Keratinocyte (primary cell): ENCODE measurements around the gene TRIM47. TPM values are rescaled to one million over a fixed set of nuclear protein-coding genes. Genes with fewer than 3 reads are reported as not detected.

ENCODE experiments used
- DNase-seq: peaks from one replicate; pipeline ENCODE4 v3.0.0-alpha.2; 2011; ENCODE audit warnings: low read depth, missing footprints, low spot score
- FAIRE-seq: peaks from 2 replicates; lab custom pipeline; 2011; peaks lifted over from hg19 to GRCh38; lab: Jason Lieb, UNC
- H2AFZ ChIP-seq: 2 replicates; pipeline ENCODE4 v1.6.0; 2012; ENCODE audit warnings: low read length, control low read depth, inconsistent platforms; ENCODE audit not compliant: control insufficient read depth
- H3K27ac ChIP-seq: 2 replicates; pipeline ENCODE4 v1.5.1; 2011; ENCODE audit warnings: low read length; ENCODE audit not compliant: control insufficient read depth, insufficient read depth
- H3K27me3 ChIP-seq: 3 replicates; pipeline ENCODE4 v1.6.0; 2011; ENCODE audit warnings: low read length; ENCODE audit not compliant: control insufficient read depth, insufficient read depth; ENCODE audit errors: extremely low read depth
- H3K36me3 ChIP-seq, 2 experiments: 2 replicates in 1 of 2; 3 replicates in 1 of 2; pipeline ENCODE4 v1.5.1; 2011; ENCODE audit warnings: low read length in 2 of 2, mild to moderate bottlenecking in 1 of 2; ENCODE audit not compliant: control insufficient read depth in 2 of 2, insufficient read depth in 2 of 2; ENCODE audit errors: extremely low read depth in 1 of 2
- H3K4me1 ChIP-seq: 3 replicates; pipeline ENCODE4 v1.5.1; 2011; ENCODE audit warnings: low read length; ENCODE audit not compliant: control insufficient read depth, insufficient read depth; ENCODE audit errors: extremely low read depth
- H3K4me2 ChIP-seq: 3 replicates; pipeline ENCODE4 v1.6.0; 2011; ENCODE audit warnings: low read depth, low read length; ENCODE audit not compliant: control insufficient read depth, insufficient read depth; ENCODE audit errors: extremely low read depth
- H3K4me3 ChIP-seq, 3 experiments: fragments of 200-600 bp in 1 of 3; sonication (generic) in 1 of 3; 2 replicates in 2 of 3; 3 replicates in 1 of 3; pipeline ENCODE4 v1.5.1; 2011 to 2016; ENCODE audit warnings: low read length in 3 of 3, mild to moderate bottlenecking in 3 of 3, control low read depth in 2 of 3, inconsistent platforms in 1 of 3, low read depth in 1 of 3, mixed read lengths in 1 of 3, mixed run types in 1 of 3, moderate library complexity in 1 of 3; ENCODE audit not compliant: control insufficient read depth in 2 of 3, insufficient read depth in 2 of 3; ENCODE audit errors: extremely low read depth in 1 of 3
- H3K79me2 ChIP-seq: 2 replicates; pipeline ENCODE4 v1.6.0; 2012; ENCODE audit warnings: low read length; ENCODE audit not compliant: control insufficient read depth, insufficient read depth
- H3K9ac ChIP-seq: 3 replicates; pipeline ENCODE4 v1.6.0; 2011; ENCODE audit warnings: low read length; ENCODE audit not compliant: control insufficient read depth, insufficient read depth; ENCODE audit errors: extremely low read depth
- H3K9me1 ChIP-seq: 3 replicates; pipeline ENCODE4 v1.6.0; 2011; ENCODE audit warnings: low read length; ENCODE audit not compliant: control insufficient read depth, insufficient read depth; ENCODE audit errors: extremely low read depth
- H3K9me3 ChIP-seq: 2 replicates; pipeline ENCODE4 v1.5.1; 2012; ENCODE audit warnings: low read depth, low read length; ENCODE audit not compliant: control insufficient read depth
- H4K20me1 ChIP-seq: 3 replicates; pipeline ENCODE4 v1.6.0; 2011; ENCODE audit warnings: low read length; ENCODE audit not compliant: control insufficient read depth, insufficient read depth; ENCODE audit errors: extremely low read depth
- CTCF ChIP-seq, 3 experiments: IDR thresholded peaks in 1 of 3; conservative IDR thresholded peaks in 1 of 3; optimal IDR thresholded peaks in 1 of 3; 2 replicates in 2 of 3; 3 replicates in 1 of 3; pipeline versions ENCODE3 to v1.5.1; 2011; ENCODE audit warnings: low read length in 3 of 3, mild to moderate bottlenecking in 3 of 3, moderate library complexity in 2 of 3, control low read depth in 1 of 3, inconsistent platforms in 1 of 3; ENCODE audit not compliant: insufficient read depth in 2 of 3; ENCODE audit errors: extremely low read depth in 1 of 3
- EZH2 ChIP-seq: IDR thresholded peaks from one replicate; pipeline ENCODE4 v1.6.1; 2012; ENCODE audit warnings: inconsistent platforms, mild to moderate bottlenecking, low read length, moderate library complexity
- dilution Hi-C: fragments of 300-500 bp; cut with MboI; formaldehyde crosslinking; loops from one replicate; pipeline ENCODE4 v1.7.0; 2020; ENCODE audit warnings: low sequenced_read_pairs; ENCODE audit not compliant: extremely low pct_ligation_motif_present
- polyA plus RNA-seq, 5 experiments: library from polyadenylated mRNA; depleted of rRNA in 3 of 5; stranded (reverse) in 3 of 5; stranded (forward) in 1 of 5; unstranded in 1 of 5; fragments of >200 nt; gene quantifications; 1 replicate in 1 of 5; 2 replicates in 3 of 5; 3 replicates in 1 of 5; pipeline versions ENCODE4 v1.2.1 to v1.2.3, GENCODE V29; 2011 to 2012; ENCODE audit warnings: missing spikeins in 2 of 5, low read depth in 1 of 5, low replicate concordance in 1 of 5

The TRIM47 gene
- polyA plus RNA-seq, 1 donor (not counting 4 experiments of a cell fraction or from before 2014, with no cell fraction given) = 9.4 TPM

- TF ChIP-seq EZH2 (no peak), CTCF (optimal IDR thresholded peaks at IDR 0.05 in 1 of 3, IDR thresholded peaks at IDR 0.05 in 1 of 3, conservative IDR thresholded peaks at IDR 0.05 in 1 of 3; ENCODE audit: extremely low read depth in 1 of 3, insufficient read depth in 2 of 3, low read length in 3 of 3) (no peak)
- no peaks in the 10 kb centered on the region for H3K27me3 ChIP-seq
- no peak for DNase-seq
- H3K4me3 ChIP-seq = no peak overlapping the region
- H3K27ac ChIP-seq = no peak overlapping the region
- no peaks in the 10 kb centered on the region for H3K36me3 ChIP-seq
- H3K9me1 ChIP-seq = no peaks in the 10 kb centered on the region
- no peak for FAIRE-seq
- H4K20me1 ChIP-seq = no peaks in the 10 kb centered on the region
- dilution Hi-C loops = no loop called here
- H3K79me2 ChIP-seq = no peaks in the 10 kb centered on the region
- H3K9ac ChIP-seq = no peak overlapping the region
- H2AFZ ChIP-seq = no peak overlapping the region
- peaks cover 3% of the 10 kb centered on the region for H3K4me1 ChIP-seq
- no peaks in the 10 kb centered on the region for H3K9me3 ChIP-seq
- no peak overlapping the region for H3K4me2 ChIP-seq
These were observed 48.6 kb downstream of the TRIM47 start for GRCh38 chr17:75829747-75830146.

- no peak overlapping the region for H3K4me2 ChIP-seq
- H3K9ac ChIP-seq = no peak overlapping the region
- TF ChIP-seq CTCF (optimal IDR thresholded peaks at IDR 0.05 in 1 of 3, IDR thresholded peaks at IDR 0.05 in 1 of 3, conservative IDR thresholded peaks at IDR 0.05 in 1 of 3; ENCODE audit: extremely low read depth in 1 of 3, insufficient read depth in 2 of 3, low read length in 3 of 3) = no peak
- TF ChIP-seq EZH2 = no peak
- dilution Hi-C loops = no loop called here
- peaks cover 0 to 4% of the 10 kb centered on the region in 2 experiments for H3K36me3 ChIP-seq
- H3K4me1 ChIP-seq = peaks cover 3% of the 10 kb centered on the region
- no peaks in the 10 kb centered on the region for H3K9me3 ChIP-seq
- no peak overlapping the region for H2AFZ ChIP-seq
- no peaks in the 10 kb centered on the region for H3K79me2 ChIP-seq
- FAIRE-seq (no peak), DNase-seq (no peak)
- no peaks in the 10 kb centered on the region for H3K9me1 ChIP-seq
- H4K20me1 ChIP-seq = no peaks in the 10 kb centered on the region
- H3K27ac ChIP-seq = no peak overlapping the region
- H3K27me3 ChIP-seq = no peaks in the 10 kb centered on the region
- no peak overlapping the region for H3K4me3 ChIP-seq
These were observed 49.6 kb downstream of the TRIM47 start for GRCh38 chr17:75828741-75829140.
